Thyroid gland (tissue), 4 donors: Measurements from ENCODE around the gene PSMB4. TPM values are rescaled to one million over a fixed set of nuclear protein-coding genes. Genes with fewer than 3 reads are reported as not detected.
A peak's percentile ranks its signal among the peaks of the same experiment; 100 is the strongest.

Experiments
- DNase-seq, 2 donors: peaks; one replicate each; pipeline ENCODE4 v3.0.0-alpha.2; 2019
- H3K27ac ChIP-seq, 3 donors: fragments of 200-600 bp; sonication (generic); 1 replicate in 2 of 3; 2 replicates in 1 of 3; pipeline ENCODE4 v1.5.1; 2016 to 2019; ENCODE audit warnings: mild to moderate bottlenecking in 1 of 3, moderate library complexity in 1 of 3
- H3K27me3 ChIP-seq: fragments of 200-600 bp; sonication (generic); one replicate; pipeline ENCODE4 v1.5.1; 2019
- H3K36me3 ChIP-seq, 2 donors: fragments of 200-600 bp; sonication (generic); one replicate each; pipeline ENCODE4 v1.5.1; 2016 to 2019
- H3K4me1 ChIP-seq, 2 donors: fragments of 200-600 bp; sonication (generic); one replicate each; pipeline ENCODE4 v1.5.1; 2017 to 2019
- H3K4me3 ChIP-seq, 3 donors: fragments of 200-600 bp; sonication (generic); replicated peaks in 1 of 3; 1 replicate in 2 of 3; 2 replicates in 1 of 3; pipeline ENCODE4 v1.5.1; 2016; ENCODE audit warnings: mild to moderate bottlenecking in 1 of 3
- H3K9me3 ChIP-seq: fragments of 200-600 bp; sonication (generic); one replicate; pipeline ENCODE4 v1.5.1; 2017
- POLR2A ChIP-seq, 2 donors: fragments of 450-650 bp; IDR thresholded peaks; one replicate each; pipeline ENCODE4 v1.6.1; 2017; ENCODE audit warnings: antibody characterized with exemption in 2 of 2, mild to moderate bottlenecking in 2 of 2, moderate library complexity in 1 of 2
- WGBS, 2 donors: methylation state at CpG; one replicate each; pipeline ENCODE4 v1.1.5; 2017; 5-methylcytosine and 5-hydroxymethylcytosine counted together
- intact Hi-C: fragments of 100-400 bp; cut with DNase I; formaldehyde crosslinking; loops from one replicate; pipeline ENCODE4 v1.15.1; 2023
- total RNA-seq, 4 donors: library from RNA; depleted of rRNA; stranded (reverse); fragments of >200 nt; gene quantifications; one replicate each; pipeline ENCODE4 v1.2.3, GENCODE V29; 2016
- TF ChIP-seq, protein P1 (sequence below), 6 experiments: fragments of 200-600 bp in 3 of 6; fragments of 450-650 bp in 3 of 6; sonication (generic) in 3 of 6; IDR thresholded peaks; one replicate each; pipeline ENCODE4 v1.5.1; 2016 to 2019; ENCODE audit warnings: antibody characterized with exemption in 6 of 6, mild to moderate bottlenecking in 2 of 6, inconsistent platforms in 1 of 6, moderate library complexity in 1 of 6

PSMB4 gene
- total RNA-seq, 4 donors from 2014 or later = 154 to 283 (median 226) TPM

DNA sequence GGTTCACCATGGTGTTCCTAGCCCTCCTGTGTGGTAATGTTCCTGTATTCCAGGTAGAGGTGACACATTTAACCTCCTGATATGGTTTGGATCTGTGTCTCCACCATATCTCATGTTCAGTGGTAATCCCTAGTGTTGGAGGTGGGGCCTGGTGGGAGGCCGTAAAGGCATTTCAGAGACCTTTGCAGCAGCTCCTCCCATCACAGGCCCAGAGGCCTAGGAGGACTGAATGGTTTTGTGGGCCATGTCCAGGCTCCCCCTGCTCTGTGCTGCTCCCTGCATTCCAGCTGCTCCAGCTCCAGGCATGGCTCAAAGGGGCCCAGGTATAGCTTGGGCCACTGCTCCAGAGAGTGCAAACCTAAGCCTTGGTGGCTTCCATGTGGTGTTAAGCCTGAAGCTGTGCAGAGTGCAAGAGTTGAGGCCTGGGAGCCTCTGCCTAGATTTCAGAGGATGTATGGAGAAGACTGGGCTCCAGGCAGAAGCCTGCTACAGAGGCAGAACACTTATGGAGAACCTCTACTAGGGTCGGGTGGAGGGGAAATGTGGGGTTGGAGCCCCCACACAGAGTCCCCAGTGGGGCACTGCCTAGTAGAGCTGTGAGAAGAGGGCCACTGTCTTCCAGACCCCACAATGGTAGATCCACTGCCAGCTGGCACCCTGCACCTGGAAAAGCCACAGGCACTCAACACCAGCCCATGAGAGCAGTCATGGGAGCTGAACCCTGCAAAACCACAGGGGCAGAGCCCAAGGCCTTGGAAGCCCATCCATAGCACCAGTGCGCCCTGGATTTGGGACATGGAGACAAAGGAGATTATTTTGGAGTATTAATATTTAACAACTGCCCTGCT lies 36.8 kb upstream of the PSMB4 start:
- Histone ChIP-seq H3K36me3 (peaks cover 23 to 40% of the 10 kb centered on the region in 2 donors), H3K4me1 (peaks cover 3% of the 10 kb centered on the region in 2 donors), H3K9me3 (no peaks in the 10 kb centered on the region), H3K4me3 (no peak overlapping the region), H3K27ac (no peak overlapping the region), H3K27me3 (no peaks in the 10 kb centered on the region)
- 98 to 100% methylated on average over 2 to 3 of the region's 3 CpGs for WGBS, 2 donors
- no peak for TF ChIP-seq POLR2A (IDR thresholded peaks at IDR 0.05)
- TF ChIP-seq, protein P1, sequence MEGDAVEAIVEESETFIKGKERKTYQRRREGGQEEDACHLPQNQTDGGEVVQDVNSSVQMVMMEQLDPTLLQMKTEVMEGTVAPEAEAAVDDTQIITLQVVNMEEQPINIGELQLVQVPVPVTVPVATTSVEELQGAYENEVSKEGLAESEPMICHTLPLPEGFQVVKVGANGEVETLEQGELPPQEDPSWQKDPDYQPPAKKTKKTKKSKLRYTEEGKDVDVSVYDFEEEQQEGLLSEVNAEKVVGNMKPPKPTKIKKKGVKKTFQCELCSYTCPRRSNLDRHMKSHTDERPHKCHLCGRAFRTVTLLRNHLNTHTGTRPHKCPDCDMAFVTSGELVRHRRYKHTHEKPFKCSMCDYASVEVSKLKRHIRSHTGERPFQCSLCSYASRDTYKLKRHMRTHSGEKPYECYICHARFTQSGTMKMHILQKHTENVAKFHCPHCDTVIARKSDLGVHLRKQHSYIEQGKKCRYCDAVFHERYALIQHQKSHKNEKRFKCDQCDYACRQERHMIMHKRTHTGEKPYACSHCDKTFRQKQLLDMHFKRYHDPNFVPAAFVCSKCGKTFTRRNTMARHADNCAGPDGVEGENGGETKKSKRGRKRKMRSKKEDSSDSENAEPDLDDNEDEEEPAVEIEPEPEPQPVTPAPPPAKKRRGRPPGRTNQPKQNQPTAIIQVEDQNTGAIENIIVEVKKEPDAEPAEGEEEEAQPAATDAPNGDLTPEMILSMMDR (IDR thresholded peaks at IDR 0.05) = no peak
- intact Hi-C loops = no loop called here
- DNase-seq = no peak

DNA sequence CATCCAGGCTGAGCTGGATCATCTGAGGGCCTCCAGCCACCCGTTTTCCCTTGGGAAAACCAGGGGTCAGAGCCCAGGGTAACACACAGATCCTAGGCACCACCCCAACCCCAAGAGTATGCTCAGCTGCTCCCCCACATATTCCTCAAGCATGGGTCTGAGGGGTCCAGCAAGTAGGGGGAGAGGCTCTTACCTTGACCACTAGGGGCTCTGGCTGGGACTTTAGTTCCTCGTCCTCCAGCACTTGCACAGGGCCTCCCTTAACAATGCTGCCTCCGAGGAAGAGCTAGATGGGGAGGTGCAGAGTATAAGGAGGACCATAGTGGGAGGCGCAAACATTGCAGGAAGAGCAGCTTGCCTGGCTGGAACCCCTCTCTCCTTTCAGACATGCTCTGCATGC lies 34.4 kb upstream of the PSMB4 start:
- H3K9me3 ChIP-seq = no peaks in the 10 kb centered on the region

DNA sequence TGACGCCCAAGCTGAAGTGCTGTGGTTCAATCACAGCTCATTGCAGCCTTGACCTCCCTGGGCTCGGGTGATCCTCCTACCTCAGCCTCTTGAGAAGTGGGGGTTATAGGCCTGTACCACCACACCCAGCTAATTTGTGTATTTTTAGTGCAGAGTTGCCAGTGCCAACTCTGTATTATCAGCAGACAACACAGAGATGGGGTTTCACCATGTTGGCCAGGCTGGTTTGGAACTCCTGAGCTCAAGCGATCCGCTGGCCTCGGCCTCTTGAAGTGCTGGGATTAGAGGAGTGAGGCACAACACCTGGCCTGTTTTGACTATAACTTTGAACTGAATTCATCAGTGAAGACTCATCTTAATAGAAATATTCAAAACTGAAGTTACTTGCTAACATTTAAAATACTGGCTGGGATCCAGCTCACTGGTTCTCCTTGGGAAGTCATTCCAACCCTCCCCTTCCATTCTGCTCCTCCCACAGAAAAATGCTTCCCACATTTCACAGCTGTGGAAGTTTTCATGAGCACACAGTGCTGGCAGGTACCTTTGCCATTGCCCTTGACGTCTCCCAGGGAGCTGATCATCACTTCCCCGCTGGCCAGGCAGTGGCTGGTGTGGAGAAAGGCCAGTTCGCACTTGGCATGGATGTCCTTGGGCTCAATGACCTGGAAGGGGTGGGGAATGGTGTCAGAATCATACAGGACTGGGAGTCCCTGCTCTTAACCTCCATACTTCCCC lies 31.5 kb upstream of the PSMB4 start:
- 78% methylated on average over 8 of the region's 8 CpGs for WGBS, 2 donors
- Histone ChIP-seq H3K36me3 (peaks cover 23 to 40% of the 10 kb centered on the region in 2 donors), H3K27me3 (no peaks in the 10 kb centered on the region), H3K4me1 (peaks cover 46 to 53% of the 10 kb centered on the region in 2 donors), H3K27ac (peak overlapping the region; percentile 68 to 79 (median 69)), H3K4me3 (no peak overlapping the region), H3K9me3 (no peaks in the 10 kb centered on the region)
- TF ChIP-seq, protein P1 (IDR thresholded peaks at IDR 0.05) = no peak
- TF ChIP-seq POLR2A (IDR thresholded peaks at IDR 0.05) = no peak
- DNase-seq = peak; percentile 26 to 53
- intact Hi-C loops = no loop called here

More for the DNA sequence above, 34.4 kb upstream of the PSMB4 start:
- H3K4me3 ChIP-seq = no peak overlapping the region
- intact Hi-C loops = no loop called here
- no peaks in the 10 kb centered on the region for H3K27me3 ChIP-seq
- H3K27ac ChIP-seq = no peak overlapping the region
- DNase-seq = no peak
- peaks cover 23 to 40% of the 10 kb centered on the region in 2 donors for H3K36me3 ChIP-seq
- H3K4me1 ChIP-seq = peaks cover 27 to 28% of the 10 kb centered on the region in 2 donors
- WGBS, 2 donors = 86 to 95% methylated on average over 3 to 4 of the region's 4 CpGs
- TF ChIP-seq, protein P1 (IDR thresholded peaks at IDR 0.05) = no peak
- no peak for TF ChIP-seq POLR2A (IDR thresholded peaks at IDR 0.05)

DNA sequence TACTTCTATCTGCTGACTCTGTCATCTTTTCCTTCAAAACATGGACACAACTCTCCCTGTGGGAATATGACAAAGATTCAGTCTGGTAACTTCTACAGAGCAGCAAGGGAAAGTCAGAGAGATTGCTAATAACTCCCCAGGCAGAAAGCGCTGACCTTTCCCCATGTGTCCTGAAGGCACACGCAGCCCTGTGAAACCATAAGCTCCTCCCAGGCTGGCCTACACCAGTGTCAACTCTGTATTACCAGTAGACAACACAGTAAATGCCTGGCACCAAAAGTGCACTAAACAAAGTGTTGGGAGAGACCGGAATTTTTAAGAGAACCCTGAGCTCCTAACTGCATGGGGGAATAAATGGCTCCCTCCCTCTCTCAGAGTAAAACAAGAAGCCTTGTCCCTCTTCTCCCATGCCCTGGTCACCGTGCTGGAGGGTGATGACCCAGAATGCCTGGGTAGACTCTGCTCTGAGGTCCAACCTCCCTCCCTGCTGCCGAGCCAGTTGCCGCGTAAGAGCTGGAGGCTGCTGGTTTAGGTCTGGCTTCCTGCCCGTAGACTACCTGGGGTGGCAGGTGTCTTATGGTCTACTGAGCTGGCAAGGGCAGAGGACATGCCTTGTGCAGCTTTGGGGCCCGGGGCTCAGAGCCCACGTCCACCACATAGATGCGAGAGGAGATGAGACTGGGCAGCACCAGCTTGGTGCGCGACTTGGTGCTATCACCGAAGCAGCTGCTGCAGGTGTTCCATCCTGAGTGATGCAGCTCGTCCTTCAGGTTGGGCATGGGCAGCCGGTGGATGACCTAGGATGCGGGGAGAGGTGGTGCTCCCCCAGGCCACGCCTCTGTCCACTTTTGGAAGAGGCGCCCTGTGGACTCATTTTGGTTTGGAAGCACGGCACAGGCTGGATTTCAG lies 30.7 kb upstream of the PSMB4 start:
- WGBS, 2 donors = 64 to 70% methylated on average over 7 to 13 of the region's 20 CpGs
- Histone ChIP-seq H3K27me3 (no peaks in the 10 kb centered on the region), H3K9me3 (no peaks in the 10 kb centered on the region), H3K4me3 (no peak overlapping the region), H3K4me1 (peaks cover 49 to 57% of the 10 kb centered on the region in 2 donors), H3K27ac (peak overlapping the region; percentile 68 to 84 (median 69)), H3K36me3 (peaks cover 23 to 33% of the 10 kb centered on the region in 2 donors)
- peak; percentile 85 to 86 for DNase-seq
- no peak for TF ChIP-seq POLR2A (IDR thresholded peaks at IDR 0.05)
- TF ChIP-seq, protein P1 (IDR thresholded peaks at IDR 0.05) = no peak
- intact Hi-C loops = no loop called here
